K562 (cell line): ENCODE measurements around the gene SHLD1. TPM values are rescaled to one million over a fixed set of nuclear protein-coding genes. Genes with fewer than 3 reads are reported as not detected.

Experiments
- CC2D1A ChIP-seq: fragments of 450-650 bp; IDR thresholded peaks from 2 replicates; pipeline ENCODE4 v1.6.1; 2017; ENCODE audit warnings: mild to moderate bottlenecking
- CHAMP1 ChIP-seq: fragments of 450-650 bp; IDR thresholded peaks from 2 replicates; pipeline ENCODE4 v1.6.1; 2016; ENCODE audit warnings: mild to moderate bottlenecking
- DEAF1 ChIP-seq: fragments of 450-650 bp; formaldehyde crosslinking; IDR thresholded peaks from 2 replicates; pipeline ENCODE4 v1.4.0; 2020; ENCODE audit warnings: mild to moderate bottlenecking, moderate library complexity
- DNMT1 ChIP-seq: fragments of 450-650 bp; IDR thresholded peaks from 2 replicates; pipeline ENCODE4 v1.6.1; 2016; ENCODE audit warnings: antibody characterized with exemption, mild to moderate bottlenecking
- HOMEZ ChIP-seq: fragments of 250-450 bp; sonication (Bioruptor Pico); IDR thresholded peaks from 2 replicates; pipeline ENCODE4 v1.4.0; 2020; ENCODE audit warnings: mild to moderate bottlenecking, moderate library complexity
- JUN ChIP-seq, 2 experiments: sonication (generic) in 1 of 2; formaldehyde crosslinking in 1 of 2; IDR thresholded peaks; 2 replicates each; pipeline versions ENCODE4 v1.6.1 to v1.8.0; 2012 to 2022; ENCODE audit warnings: borderline replicate concordance in 2 of 2, mild to moderate bottlenecking in 2 of 2, improper control_type of control experiment in 1 of 2, low read depth in 1 of 2, low read length in 1 of 2, missing genetic modification reagents in 1 of 2
- KDM2B ChIP-seq: fragments of 250-450 bp; sonication (Bioruptor Pico); IDR thresholded peaks from 2 replicates; pipeline ENCODE4 v1.8.0; 2021; ENCODE audit warnings: mild to moderate bottlenecking, moderate library complexity
- MEF2D ChIP-seq: conservative IDR thresholded peaks from 2 replicates; pipeline ENCODE4 v1.6.1; 2016; ENCODE audit warnings: low read depth, missing genetic modification characterization, missing compliant biosample characterization
- MLX ChIP-seq, 2 experiments: fragments of 450-650 bp in 1 of 2; sonication (generic) in 1 of 2; formaldehyde crosslinking; conservative IDR thresholded peaks; 2 replicates each; pipeline versions ENCODE4 v1.4.0 to v1.8.1; 2020 to 2022; ENCODE audit warnings: mild to moderate bottlenecking in 1 of 2, missing genetic modification reagents in 1 of 2
- NCOA1 ChIP-seq: fragments of 450-650 bp; IDR thresholded peaks from 2 replicates; pipeline ENCODE4 v1.6.1; 2016; ENCODE audit warnings: low read depth
- RFX5 ChIP-seq: IDR thresholded peaks from 2 replicates; pipeline ENCODE4 v1.6.1; 2011; ENCODE audit warnings: low read depth, mild to moderate bottlenecking, improper control_type of control experiment, low read length
- SNRNP70 ChIP-seq: fragments of 200-400 bp; formaldehyde crosslinking; optimal IDR thresholded peaks from 2 replicates; pipeline ENCODE3; 2017; ENCODE audit warnings: low read depth, low read length
- ZNF280A ChIP-seq: fragments of 450-650 bp; IDR thresholded peaks from 2 replicates; pipeline ENCODE4 v1.6.1; 2018; ENCODE audit warnings: mild to moderate bottlenecking, low read depth; ENCODE audit not compliant: partially characterized antibody
- ZNF408 ChIP-seq: fragments of 250-450 bp; sonication (Bioruptor Pico); IDR thresholded peaks from 2 replicates; pipeline ENCODE4 v1.4.0; 2020; ENCODE audit warnings: low read depth, mild to moderate bottlenecking, moderate library complexity
- ZNF586 ChIP-seq: fragments of 450-650 bp; formaldehyde crosslinking; conservative IDR thresholded peaks from 2 replicates; pipeline ENCODE4 v1.4.0; 2020; ENCODE audit warnings: mild to moderate bottlenecking, moderate library complexity
- polyA plus RNA-seq, 8 experiments: library from polyadenylated mRNA; depleted of rRNA in 4 of 8; stranded (reverse) in 5 of 8; unstranded in 3 of 8; fragments of >200 nt; fragmentation: Nextera tagmentation in 2 of 8; fragmentation: Illumina TruSeq in 1 of 8; extraction: Ambion mirVana in 2 of 8; extraction: Trizol in 1 of 8; gene quantifications; 2 replicates each; pipeline versions ENCODE4 v1.2.1 to v1.2.3, GENCODE V29; 2011 to 2014; ENCODE audit warnings: inconsistent platforms in 1 of 8, missing spikeins in 1 of 8
- total RNA-seq, 7 experiments: library from RNA; depleted of rRNA in 6 of 7; stranded (reverse); fragments of >200 nt in 6 of 7; fragmentation: Illumina TruSeq in 2 of 7; extraction: Trizol in 2 of 7; gene quantifications; 2 replicates each; pipeline versions ENCODE4 v1.2.1 to v1.2.3, GENCODE V29; 2011 to 2021; ENCODE audit warnings: low replicate concordance in 1 of 7
- TF ChIP-seq, protein P1 (sequence below): sonication (generic); formaldehyde crosslinking; IDR thresholded peaks from 2 replicates; pipeline ENCODE4 v1.8.0; 2022; ENCODE audit warnings: missing genetic modification reagents, mild to moderate bottlenecking, borderline replicate concordance

SHLD1 gene
- total and polyA plus RNA-seq, 9 of the 15 experiments (the other 6 are each of a cell fraction or from before 2014, with no cell fraction given): 3.7 to 21.6 (median 8.2) TPM

GRCh38 chr20:5749952-5750779, at the start of gene SHLD1 (continued):
- TF ChIP-seq CHAMP1 (no peak), HOMEZ (CRISPR knock-in tag) (no peak), MLX (CRISPR knock-in tag; conservative IDR thresholded peaks at IDR 0.05) (no peak), RFX5 (no peak), DEAF1 (no peak), ZNF280A (no peak), KDM2B (CRISPR knock-in tag) (no peak), ZNF408 (no peak), DNMT1 (no peak), MEF2D (tag) (peak; percentile 62; the same call in 1 of the 2 replicates), CC2D1A (no peak), JUN (IDR thresholded peaks at IDR 0.05; ENCODE audit: borderline replicate concordance, low read depth, low read length) (no peak), JUN (CRISPR knock-in tag; IDR thresholded peaks at IDR 0.05; ENCODE audit: borderline replicate concordance) (no peak), ZNF586 (no peak), SNRNP70 (no peak), NCOA1 (no peak)
- TF ChIP-seq, protein P1, sequence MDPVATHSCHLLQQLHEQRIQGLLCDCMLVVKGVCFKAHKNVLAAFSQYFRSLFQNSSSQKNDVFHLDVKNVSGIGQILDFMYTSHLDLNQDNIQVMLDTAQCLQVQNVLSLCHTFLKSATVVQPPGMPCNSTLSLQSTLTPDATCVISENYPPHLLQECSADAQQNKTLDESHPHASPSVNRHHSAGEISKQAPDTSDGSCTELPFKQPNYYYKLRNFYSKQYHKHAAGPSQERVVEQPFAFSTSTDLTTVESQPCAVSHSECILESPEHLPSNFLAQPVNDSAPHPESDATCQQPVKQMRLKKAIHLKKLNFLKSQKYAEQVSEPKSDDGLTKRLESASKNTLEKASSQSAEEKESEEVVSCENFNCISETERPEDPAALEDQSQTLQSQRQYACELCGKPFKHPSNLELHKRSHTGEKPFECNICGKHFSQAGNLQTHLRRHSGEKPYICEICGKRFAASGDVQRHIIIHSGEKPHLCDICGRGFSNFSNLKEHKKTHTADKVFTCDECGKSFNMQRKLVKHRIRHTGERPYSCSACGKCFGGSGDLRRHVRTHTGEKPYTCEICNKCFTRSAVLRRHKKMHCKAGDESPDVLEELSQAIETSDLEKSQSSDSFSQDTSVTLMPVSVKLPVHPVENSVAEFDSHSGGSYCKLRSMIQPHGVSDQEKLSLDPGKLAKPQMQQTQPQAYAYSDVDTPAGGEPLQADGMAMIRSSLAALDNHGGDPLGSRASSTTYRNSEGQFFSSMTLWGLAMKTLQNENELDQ (CRISPR knock-in tag): no peak
